ENCODE data around the gene GANAB. TPM values are rescaled to one million over a fixed set of nuclear protein-coding genes. Genes with fewer than 3 reads are reported as not detected.
A peak's percentile ranks its signal among the peaks of the same experiment; 100 is the strongest.

The GANAB gene
- total RNA-seq, 4 donors from 2014 or later, result 60.2 to 129 (median 120) TPM

DNA sequence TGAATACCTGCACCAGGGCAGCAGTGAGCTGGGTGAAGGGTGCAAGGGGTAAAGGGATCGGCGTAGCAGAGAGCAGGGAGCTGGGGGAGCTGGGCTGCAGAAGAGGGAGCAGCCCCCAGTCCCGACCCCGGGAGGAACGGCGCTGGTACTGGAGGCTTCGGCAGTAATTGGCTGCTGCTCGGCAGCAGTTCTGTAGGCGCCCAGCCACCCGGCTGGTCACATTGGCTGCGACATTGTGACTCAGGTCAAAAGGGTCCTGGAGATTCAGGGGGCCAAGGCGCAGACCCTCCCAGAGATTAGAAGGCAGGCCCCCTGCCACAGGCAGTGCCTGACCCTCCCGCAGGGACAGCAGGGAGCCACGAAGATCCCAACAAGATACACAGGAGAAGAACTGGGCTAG lies 70.6 kb downstream of the GANAB start:
- intact Hi-C loops (cut with DNase I; ENCODE audit: low total_unique reads) (no loop called here), in situ Hi-C loops (cut with MboI; ENCODE audit: low pct_ligation_motif_present in 1 of 4, low pct_unique_long_range_greater_than_20kb in 1 of 4, low sequenced_read_pairs in 3 of 4) (loop anchor here in 1 of 4 donors (25.0 kb wide), 1 partner anchor 286 kb away; no protein-coding TSS in a partner anchor)
- TF ChIP-seq POLR2AphosphoS5 (IDR thresholded peaks at IDR 0.05), result no peak
- TF ChIP-seq, protein P1, sequence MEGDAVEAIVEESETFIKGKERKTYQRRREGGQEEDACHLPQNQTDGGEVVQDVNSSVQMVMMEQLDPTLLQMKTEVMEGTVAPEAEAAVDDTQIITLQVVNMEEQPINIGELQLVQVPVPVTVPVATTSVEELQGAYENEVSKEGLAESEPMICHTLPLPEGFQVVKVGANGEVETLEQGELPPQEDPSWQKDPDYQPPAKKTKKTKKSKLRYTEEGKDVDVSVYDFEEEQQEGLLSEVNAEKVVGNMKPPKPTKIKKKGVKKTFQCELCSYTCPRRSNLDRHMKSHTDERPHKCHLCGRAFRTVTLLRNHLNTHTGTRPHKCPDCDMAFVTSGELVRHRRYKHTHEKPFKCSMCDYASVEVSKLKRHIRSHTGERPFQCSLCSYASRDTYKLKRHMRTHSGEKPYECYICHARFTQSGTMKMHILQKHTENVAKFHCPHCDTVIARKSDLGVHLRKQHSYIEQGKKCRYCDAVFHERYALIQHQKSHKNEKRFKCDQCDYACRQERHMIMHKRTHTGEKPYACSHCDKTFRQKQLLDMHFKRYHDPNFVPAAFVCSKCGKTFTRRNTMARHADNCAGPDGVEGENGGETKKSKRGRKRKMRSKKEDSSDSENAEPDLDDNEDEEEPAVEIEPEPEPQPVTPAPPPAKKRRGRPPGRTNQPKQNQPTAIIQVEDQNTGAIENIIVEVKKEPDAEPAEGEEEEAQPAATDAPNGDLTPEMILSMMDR (IDR thresholded peaks at IDR 0.05), result no peak
- TF ChIP-seq POLR2A (IDR thresholded peaks at IDR 0.05), result no peak
- TF ChIP-seq EP300 (IDR thresholded peaks at IDR 0.05; ENCODE audit: low read depth), result no peak
- no peak for DNase-seq
- Histone ChIP-seq H3K4me1 (peaks cover 14 to 46% (median 41%) of the 10 kb centered on the region in 4 donors), H3K9me3 (no peaks in the 10 kb centered on the region), H3K27me3 (no peaks in the 10 kb centered on the region), H3K36me3 (peaks cover 0 to 18% (median 3%) of the 10 kb centered on the region in 4 donors), H3K4me3 (peak overlapping the region in 1 of 4 donors; percentile 99), H3K27ac (peak overlapping the region; percentile 88 to 96 (median 94))
- 86 to 93% methylated on average over 2 to 14 of the region's 14 CpGs for WGBS, 2 donors (ENCODE audit: low coverage in 1 of 2)

DNA sequence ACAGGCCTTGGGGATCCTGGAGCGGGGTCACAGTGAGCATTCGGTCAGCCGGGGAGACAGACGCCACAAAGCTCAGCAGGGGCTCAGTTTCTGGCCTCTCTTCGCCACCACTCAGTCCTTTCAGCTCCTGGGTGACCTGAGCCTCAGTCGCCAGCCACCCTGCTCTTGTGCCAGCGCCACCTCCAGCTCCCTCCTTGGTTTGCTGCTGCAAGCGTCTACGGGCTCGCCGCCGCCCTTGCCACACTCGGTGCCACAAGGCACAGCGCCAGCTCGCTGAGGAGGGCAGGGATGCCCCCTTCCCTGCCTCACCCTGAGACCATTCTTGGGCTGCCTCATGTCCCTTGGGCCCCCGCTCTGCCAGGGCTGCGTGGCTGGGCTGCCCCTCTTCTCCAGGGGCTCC lies 71.3 kb downstream of the GANAB start:
- Histone ChIP-seq H3K4me3 (peak overlapping the region in 3 of 4 donors; percentile 52 to 99 (median 57)), H3K36me3 (peaks cover 0 to 21% (median 6%) of the 10 kb centered on the region in 4 donors), H3K9me3 (no peaks in the 10 kb centered on the region), H3K27ac (peak overlapping the region; percentile 88 to 96 (median 94)), H3K4me1 (peaks cover 14 to 51% (median 41%) of the 10 kb centered on the region in 4 donors), H3K27me3 (no peaks in the 10 kb centered on the region)
- DNase-seq, result peak; percentile 53
- in situ Hi-C loops (cut with MboI; ENCODE audit: low pct_ligation_motif_present in 1 of 4, low pct_unique_long_range_greater_than_20kb in 1 of 4, low sequenced_read_pairs in 3 of 4) (loop anchor here in 1 of 4 donors (25.0 kb wide), 1 partner anchor 287 kb away; no protein-coding TSS in a partner anchor), intact Hi-C loops (cut with DNase I; ENCODE audit: low total_unique reads) (no loop called here)
- 38 to 40% methylated on average over 3 to 17 of the region's 17 CpGs for WGBS, 2 donors (ENCODE audit: low coverage in 1 of 2)
- no peak for TF ChIP-seq POLR2A (IDR thresholded peaks at IDR 0.05)
- TF ChIP-seq POLR2AphosphoS5 (IDR thresholded peaks at IDR 0.05), result peak in 1 of 3 donors; percentile 10

Small RNA genes within 50 kb of the gene (small RNA-seq; reads per million reads assigned to genes)
- gene AP001458.1 (0 reads per million in 4 donors), gene SNORA57 (0 reads per million in 4 donors)

Other genes with a start within 250 kb of the GANAB start
- not detected for gene SCGB1A1, start 227.6 kb downstream of the GANAB start, total RNA-seq
- gene AHNAK, start 99.8 kb downstream of the GANAB start, total RNA-seq, result 1,000 to 10,000 TPM in 1 of 4 donors, 100 to 1,000 TPM in 3; 561 to 1,032 (median 742) TPM
- gene EEF1G, start 72.7 kb downstream of the GANAB start, total RNA-seq, result 1,000 to 10,000 TPM in 3 of 4 donors, 100 to 1,000 TPM in 1; 337 to 1,276 (median 1,207) TPM
- 10 to 100 TPM in 2 of 4 donors, 1 to 10 TPM in 2; 6.0 to 12.4 (median 9.8) TPM for gene TUT1, start 55.1 kb downstream of the GANAB start, total RNA-seq
- 10 to 100 TPM; 42.0 to 80.1 (median 62.1) TPM for gene MTA2, start 44.7 kb downstream of the GANAB start, total RNA-seq
- gene EML3, start 33.8 kb downstream of the GANAB start, total RNA-seq, result 10 to 100 TPM; 35.0 to 61.1 (median 44.9) TPM
- 1 to 10 TPM in 2 of 4 donors, not detected in 2; 5.3 to 5.6 TPM for gene ROM1, start 33.4 kb downstream of the GANAB start, total RNA-seq
- 10 to 100 TPM; 28.0 to 47.4 (median 40.8) TPM for gene B3GAT3, start 24.6 kb downstream of the GANAB start, total RNA-seq
- 10 to 100 TPM; 10.3 to 37.0 (median 18.4) TPM for gene INTS5, start 6.7 kb upstream of the GANAB start, total RNA-seq
- gene C11orf98, start 18.6 kb upstream of the GANAB start, total RNA-seq, result 10 to 100 TPM; 12.5 to 53.7 (median 37.7) TPM
- gene CSKMT, start 18.7 kb upstream of the GANAB start, total RNA-seq, result 10 to 100 TPM in 1 of 4 donors, 1 to 10 TPM in 1, not detected in 2; 6.0 to 17.0 TPM
- 10 to 100 TPM in 3 of 4 donors, 1 to 10 TPM in 1; 6.4 to 26.2 (median 15.3) TPM for gene UQCC3, start 25.1 kb upstream of the GANAB start, total RNA-seq
- gene LBHD1, start 25.7 kb upstream of the GANAB start, total RNA-seq, result 10 to 100 TPM in 2 of 4 donors, 1 to 10 TPM in 2; 7.5 to 16.1 (median 10.1) TPM
- 100 to 1,000 TPM; 129 to 219 (median 142) TPM for gene UBXN1, start 32.5 kb upstream of the GANAB start, total RNA-seq
- 10 to 100 TPM in 1 of 4 donors, 1 to 10 TPM in 3; 8.2 to 24.7 (median 9.0) TPM for gene LRRN4CL, start 42.9 kb upstream of the GANAB start, total RNA-seq
- 100 to 1,000 TPM in 1 of 4 donors, 10 to 100 TPM in 3; 61.7 to 155 (median 75.7) TPM for gene BSCL2, start 60.8 kb upstream of the GANAB start, total RNA-seq
- gene GNG3, start 61.1 kb upstream of the GANAB start, total RNA-seq, result under 1 TPM in 1 of 4 donors, not detected in 3; 0.64 TPM
- 100 to 1,000 TPM in 1 of 4 donors, 10 to 100 TPM in 3; 21.8 to 116 (median 59.6) TPM for gene HNRNPUL2, start 80.8 kb upstream of the GANAB start, total RNA-seq
- 10 to 100 TPM in 3 of 4 donors, 1 to 10 TPM in 1; 6.7 to 27.0 (median 17.0) TPM for gene TTC9C, start 81.9 kb upstream of the GANAB start, total RNA-seq
- 10 to 100 TPM in 3 of 4 donors, 1 to 10 TPM in 1; 8.4 to 20.9 (median 14.0) TPM for gene ZBTB3, start 107.5 kb upstream of the GANAB start, total RNA-seq
- 10 to 100 TPM in 2 of 4 donors, 1 to 10 TPM in 2; 1.2 to 28.5 (median 14.1) TPM for gene POLR2G, start 115.0 kb upstream of the GANAB start, total RNA-seq
- 100 to 1,000 TPM in 1 of 4 donors, 10 to 100 TPM in 3; 18.9 to 234 (median 22.8) TPM for gene TAF6L, start 124.8 kb upstream of the GANAB start, total RNA-seq
- 100 to 1,000 TPM in 2 of 4 donors, 10 to 100 TPM in 2; 65.9 to 112 (median 89.8) TPM for gene TMEM179B, start 140.8 kb upstream of the GANAB start, total RNA-seq
- gene TMEM223, start 145.4 kb upstream of the GANAB start, total RNA-seq, result 10 to 100 TPM; 10.1 to 42.1 (median 29.6) TPM
- 100 to 1,000 TPM in 1 of 4 donors, 10 to 100 TPM in 3; 38.2 to 134 (median 60.0) TPM for gene NXF1, start 158.8 kb upstream of the GANAB start, total RNA-seq
- gene STX5, start 185.4 kb upstream of the GANAB start, total RNA-seq, result 10 to 100 TPM; 15.3 to 62.5 (median 30.2) TPM
- not detected for gene TEX54, start 186.2 kb upstream of the GANAB start, total RNA-seq
- gene WDR74, start 193.0 kb upstream of the GANAB start, total RNA-seq, result 10 to 100 TPM; 25.3 to 37.8 (median 27.6) TPM
- 100 to 1,000 TPM in 3 of 4 donors, 10 to 100 TPM in 1; 32.4 to 163 (median 129) TPM for gene SLC3A2, start 234.3 kb upstream of the GANAB start, total RNA-seq